ENCODE results near the gene DENND5A. TPM values are rescaled to one million over a fixed set of nuclear protein-coding genes. Genes with fewer than 3 reads are reported as not detected.
"Not testable (repeated sequence)": the region's sequence is repeated elsewhere in the genome, so short reads cannot be mapped to it uniquely, and the experiment has no call there.

DENND5A gene
- total and polyA plus RNA-seq, 2 of the 8 experiments (the other 6 are each of a cell fraction or from before 2014, with no cell fraction given), result 65.7 to 139 TPM

- H2BK5ac ChIP-seq (ENCODE audit: low read depth, low read length); H4K20me1 ChIP-seq (replicated peaks in 1 of 2; ENCODE audit: control insufficient read depth in 1 of 2, insufficient read depth in 2 of 2, low read length in 2 of 2); H2AK5ac ChIP-seq (ENCODE audit: low read depth, low read length); H3K9ac ChIP-seq (replicated peaks in 1 of 4; ENCODE audit: extremely low read depth in 1 of 4, low read depth in 3 of 4, low read length in 3 of 4); H2BK12ac ChIP-seq (ENCODE audit: low read depth, low read length); H2BK15ac ChIP-seq (ENCODE audit: low read length); H3K4me2 ChIP-seq (ENCODE audit: insufficient read depth in 1 of 2, low read depth in 2 of 2, low read length in 2 of 2); H3K79me1 ChIP-seq (ENCODE audit: low read depth, low read length); H3K56ac ChIP-seq (replicated peaks; ENCODE audit: insufficient read length, low read depth, low read length); H3K18ac ChIP-seq (ENCODE audit: extremely low read depth, low read length); H2AFZ ChIP-seq (ENCODE audit: low read length); H2BK120ac ChIP-seq (replicated peaks; ENCODE audit: low read depth, low read length); H3K79me2 ChIP-seq (ENCODE audit: control insufficient read depth in 1 of 2, insufficient read depth in 2 of 2, low read length in 2 of 2); H4K8ac ChIP-seq (ENCODE audit: extremely low read depth, insufficient read depth, low read length); H3K23ac ChIP-seq (ENCODE audit: insufficient read length); H4K5ac ChIP-seq (ENCODE audit: insufficient read length, low read depth, low read length); H3K27ac ChIP-seq (ENCODE audit: low read depth, low read length); FAIRE-seq; H3K4me1 ChIP-seq (replicated peaks in 1 of 4; ENCODE audit: control insufficient read depth in 3 of 4, insufficient read depth in 4 of 4, low read length in 3 of 4); H3K4ac ChIP-seq (replicated peaks; ENCODE audit: insufficient read length, low read depth, low read length); H3K4me3 ChIP-seq (ENCODE audit: extremely low read depth in 1 of 4, insufficient read depth in 2 of 4, low read depth in 3 of 4, low read length in 4 of 4); H3K23me2 ChIP-seq (ENCODE audit: low read depth, low read length); DNase-seq (ENCODE audit: low read depth in 1 of 2, low spot score in 2 of 2); H3K14ac ChIP-seq (ENCODE audit: insufficient read length); H3K27me3 ChIP-seq (replicated peaks in 1 of 4; ENCODE audit: control insufficient read depth in 3 of 4, extremely low read depth in 1 of 4, insufficient read depth in 3 of 4, low read length in 3 of 4); H4K91ac ChIP-seq (replicated peaks; ENCODE audit: insufficient read length, low read length); H2BK20ac ChIP-seq (ENCODE audit: low read length): not testable (repeated sequence)
- Histone ChIP-seq H3K36me3 (ENCODE audit: control insufficient read depth in 2 of 4, insufficient read depth in 4 of 4, low read length in 3 of 4) (peaks cover 0 to 48% (median 15%) of the 10 kb centered on the region in 4 experiments; a peak in 6 of 8 replicates), H3K9me3 (ENCODE audit: insufficient read depth in 2 of 2, low read depth in 1 of 2, low read length in 1 of 2) (peaks cover 20% of the 10 kb centered on the region in 2 experiments)
- POLR2A ChIA-PET (ENCODE audit: partially characterized antibody), result interaction anchor here (1.6 kb wide), 1 partner anchor 195 kb away, joined by 3 read pairs; no protein-coding TSS in a partner anchor
- 93% methylated on average over 5 of the region's 5 CpGs; no CpG with 5 or more reads in 1 of the 2 experiments for WGBS, 2 experiments (ENCODE audit: extremely low coverage in 1 of 2, insufficient coverage in 1 of 2, insufficient read length in 1 of 2, insufficient replicate concordance in 2 of 2, low coverage in 1 of 2, low lambda C conversion rate in 2 of 2, missing lambda C conversion rate in 1 of 2)
- CTCF ChIA-PET (ENCODE audit: partially characterized antibody), result interaction anchor here (0.8 to 1.4 kb wide), 2 partner anchors 52 to 95 kb away, joined by 3 to 4 read pairs; no protein-coding TSS in a partner anchor
Measured at GRCh38 chr11:9190326-9191016, 74.7 kb downstream of the DENND5A start.

GRCh38 chr11:9188860-9189259, 76.3 kb downstream of the DENND5A start:
- H2BK15ac ChIP-seq (ENCODE audit: low read length); H2BK20ac ChIP-seq (ENCODE audit: low read length); H2AFZ ChIP-seq (ENCODE audit: low read length); H4K20me1 ChIP-seq (replicated peaks in 1 of 2; ENCODE audit: control insufficient read depth in 1 of 2, insufficient read depth in 2 of 2, low read length in 2 of 2); H3K23ac ChIP-seq (ENCODE audit: insufficient read length); POLR2A ChIA-PET (ENCODE audit: partially characterized antibody); H2BK5ac ChIP-seq (ENCODE audit: low read depth, low read length); H3K56ac ChIP-seq (replicated peaks; ENCODE audit: insufficient read length, low read depth, low read length); H3K27me3 ChIP-seq (replicated peaks in 1 of 4; ENCODE audit: control insufficient read depth in 3 of 4, extremely low read depth in 1 of 4, insufficient read depth in 3 of 4, low read length in 3 of 4); H3K4me3 ChIP-seq (ENCODE audit: extremely low read depth in 1 of 4, insufficient read depth in 2 of 4, low read depth in 3 of 4, low read length in 4 of 4); CTCF ChIA-PET (ENCODE audit: partially characterized antibody); H2BK12ac ChIP-seq (ENCODE audit: low read depth, low read length); H2BK120ac ChIP-seq (replicated peaks; ENCODE audit: low read depth, low read length); H3K23me2 ChIP-seq (ENCODE audit: low read depth, low read length); H4K5ac ChIP-seq (ENCODE audit: insufficient read length, low read depth, low read length); H4K8ac ChIP-seq (ENCODE audit: extremely low read depth, insufficient read depth, low read length); H3K27ac ChIP-seq (ENCODE audit: low read depth, low read length); H3K14ac ChIP-seq (ENCODE audit: insufficient read length); H3K79me2 ChIP-seq (ENCODE audit: control insufficient read depth in 1 of 2, insufficient read depth in 2 of 2, low read length in 2 of 2); H3K79me1 ChIP-seq (ENCODE audit: low read depth, low read length); H4K91ac ChIP-seq (replicated peaks; ENCODE audit: insufficient read length, low read length); H3K9ac ChIP-seq (replicated peaks in 1 of 4; ENCODE audit: extremely low read depth in 1 of 4, low read depth in 3 of 4, low read length in 3 of 4); H3K4ac ChIP-seq (replicated peaks; ENCODE audit: insufficient read length, low read depth, low read length); H2AK5ac ChIP-seq (ENCODE audit: low read depth, low read length); FAIRE-seq; H3K18ac ChIP-seq (ENCODE audit: extremely low read depth, low read length); H3K4me1 ChIP-seq (replicated peaks in 1 of 4; ENCODE audit: control insufficient read depth in 3 of 4, insufficient read depth in 4 of 4, low read length in 3 of 4); DNase-seq (ENCODE audit: low read depth in 1 of 2, low spot score in 2 of 2); H3K4me2 ChIP-seq (ENCODE audit: insufficient read depth in 1 of 2, low read depth in 2 of 2, low read length in 2 of 2): not testable (repeated sequence)
- Histone ChIP-seq H3K36me3 (ENCODE audit: control insufficient read depth in 2 of 4, insufficient read depth in 4 of 4, low read length in 3 of 4) (peaks cover 0 to 48% (median 13%) of the 10 kb centered on the region in 4 experiments; a peak in 6 of 8 replicates), H3K9me3 (ENCODE audit: insufficient read depth in 2 of 2, low read depth in 1 of 2, low read length in 1 of 2) (peaks cover 20% of the 10 kb centered on the region in 2 experiments)
- 88% methylated on average over 3 of the region's 3 CpGs; no CpG with 5 or more reads in 1 of the 2 experiments for WGBS, 2 experiments (ENCODE audit: extremely low coverage in 1 of 2, insufficient coverage in 1 of 2, insufficient read length in 1 of 2, insufficient replicate concordance in 2 of 2, low coverage in 1 of 2, low lambda C conversion rate in 2 of 2, missing lambda C conversion rate in 1 of 2)

All from H1 (cell line).